CD14-positive monocyte (primary cell): ENCODE measurements around the gene NRN1. TPM values are rescaled to one million over a fixed set of nuclear protein-coding genes. Genes with fewer than 3 reads are reported as not detected.
A peak's percentile ranks its signal among the peaks of the same experiment; 100 is the strongest.

Source experiments
- DNase-seq, 3 donors: peaks; one replicate each; pipeline ENCODE4 v3.0.0-alpha.2; 2011 to 2022
- H2AFZ ChIP-seq: 2 replicates; pipeline ENCODE4 v1.6.0; 2012; ENCODE audit warnings: mild to moderate bottlenecking, low read depth, low read length, inconsistent platforms; ENCODE audit not compliant: insufficient read depth, poor library complexity, severe bottlenecking
- H3K27ac ChIP-seq, 2 donors: 1 replicate in 1 of 2; 2 replicates in 1 of 2; pipeline ENCODE4 v1.5.1; 2012 to 2013; ENCODE audit warnings: low read length in 2 of 2, control low read depth in 1 of 2, inconsistent platforms in 1 of 2, low read depth in 1 of 2, mild to moderate bottlenecking in 1 of 2
- H3K27me3 ChIP-seq, 2 donors: one replicate each; pipeline versions ENCODE4 v1.6.0 to v1.6.1; 2011 to 2013; ENCODE audit warnings: low read length in 2 of 2; ENCODE audit not compliant: control insufficient read depth in 2 of 2, insufficient read depth in 2 of 2
- H3K36me3 ChIP-seq, 2 donors: replicated peaks in 1 of 2; 1 replicate in 1 of 2; 2 replicates in 1 of 2; pipeline versions ENCODE4 v1.5.1 to v1.6.1; 2012 to 2013; ENCODE audit warnings: low read length in 2 of 2, control low read depth in 1 of 2, inconsistent platforms in 1 of 2, mild to moderate bottlenecking in 1 of 2; ENCODE audit not compliant: insufficient read depth in 2 of 2, control insufficient read depth in 1 of 2
- H3K4me1 ChIP-seq, 2 donors: 1 replicate in 1 of 2; 2 replicates in 1 of 2; pipeline versions ENCODE4 v1.5.1 to v1.6.1; 2012 to 2013; ENCODE audit warnings: low read length in 2 of 2, control low read depth in 1 of 2, inconsistent platforms in 1 of 2, mild to moderate bottlenecking in 1 of 2, moderate library complexity in 1 of 2; ENCODE audit not compliant: insufficient read depth in 2 of 2, control insufficient read depth in 1 of 2
- H3K4me2 ChIP-seq: replicated peaks from 2 replicates; pipeline ENCODE3; 2012; ENCODE audit warnings: low read length, moderate library complexity, mild to moderate bottlenecking; ENCODE audit not compliant: poor library complexity, severe bottlenecking; ENCODE audit errors: extremely low read depth
- H3K4me3 ChIP-seq, 3 experiments: fragments of 200-600 bp in 1 of 3; sonication (generic) in 1 of 3; replicated peaks in 1 of 3; 1 replicate in 2 of 3; 2 replicates in 1 of 3; pipeline ENCODE4 v1.5.1; 2011 to 2013; ENCODE audit warnings: low read length in 3 of 3, mild to moderate bottlenecking in 3 of 3, control low read depth in 2 of 3, low read depth in 2 of 3, inconsistent platforms in 1 of 3, moderate library complexity in 1 of 3
- H3K79me2 ChIP-seq: 2 replicates; pipeline ENCODE4 v1.6.0; 2012; ENCODE audit warnings: mild to moderate bottlenecking, control low read depth, inconsistent platforms, low read length, moderate library complexity; ENCODE audit not compliant: insufficient read depth
- H3K9ac ChIP-seq: 2 replicates; pipeline ENCODE4 v1.6.0; 2017; ENCODE audit warnings: low read length, mild to moderate bottlenecking; ENCODE audit not compliant: insufficient read depth, poor library complexity, severe bottlenecking
- H3K9me3 ChIP-seq, 2 donors: replicated peaks in 1 of 2; 1 replicate in 1 of 2; 2 replicates in 1 of 2; pipeline versions ENCODE4 v1.5.1 to v1.6.1; 2012 to 2013; ENCODE audit warnings: low read length in 2 of 2, control low read depth in 1 of 2; ENCODE audit not compliant: control insufficient read depth in 1 of 2, insufficient read depth in 1 of 2
- H4K20me1 ChIP-seq: 2 replicates; pipeline ENCODE4 v1.6.0; 2012; ENCODE audit warnings: mild to moderate bottlenecking, low read length, control low read depth, moderate library complexity; ENCODE audit not compliant: insufficient read depth
- H3K27ac Mint-ChIP-seq, 7 donors: one replicate each; pipeline ENCODE4 v1.8.0; 2020; ENCODE audit warnings: mild to moderate bottlenecking in 7 of 7, mixed read lengths in 7 of 7, moderate library complexity in 6 of 7, inconsistent platforms in 2 of 7
- H3K27me3 Mint-ChIP-seq, 3 donors: one replicate each; pipeline ENCODE4 v1.8.0; 2021 to 2022; ENCODE audit warnings: low read depth in 3 of 3, mild to moderate bottlenecking in 3 of 3, mixed read lengths in 3 of 3, moderate library complexity in 3 of 3, inconsistent platforms in 1 of 3
- H3K36me3 Mint-ChIP-seq, 2 donors: one replicate each; pipeline ENCODE4 v1.8.0; 2020; ENCODE audit warnings: mixed read lengths in 2 of 2, inconsistent platforms in 1 of 2, mild to moderate bottlenecking in 1 of 2
- H3K4me1 Mint-ChIP-seq: one replicate; pipeline ENCODE4 v1.8.0; 2020; ENCODE audit warnings: mild to moderate bottlenecking, mixed read lengths
- H3K4me3 Mint-ChIP-seq, 2 donors: one replicate each; pipeline ENCODE4 v1.8.0; 2020; ENCODE audit warnings: mild to moderate bottlenecking in 2 of 2, mixed read lengths in 2 of 2, moderate library complexity in 1 of 2
- H3K9me3 Mint-ChIP-seq, 7 donors: one replicate each; pipeline ENCODE4 v1.8.0; 2020 to 2022; ENCODE audit warnings: mixed read lengths in 7 of 7, mild to moderate bottlenecking in 6 of 7, moderate library complexity in 6 of 7, inconsistent platforms in 2 of 7
- CTCF ChIP-seq: fragments of 200-600 bp; IDR thresholded peaks from one replicate; pipeline ENCODE4 v1.8.0; 2022; ENCODE audit warnings: antibody characterized with exemption, mild to moderate bottlenecking
- WGBS: methylation state at CpG from one replicate; pipeline ENCODE4 v1.1.5; 2013; ENCODE audit warnings: missing lambda C conversion rate; ENCODE audit not compliant: insufficient coverage; 5-methylcytosine and 5-hydroxymethylcytosine counted together
- intact Hi-C, 2 donors: fragments of 100-400 bp; cut with micrococcal nuclease; formaldehyde crosslinking; loops; one replicate each; pipeline versions ENCODE4 v1.15.0 to v1.15.1; 2023
- polyA plus RNA-seq, 3 donors: library from polyadenylated mRNA; depleted of rRNA in 1 of 3; unstranded in 2 of 3; stranded (reverse) in 1 of 3; fragments of 300-500 nt in 2 of 3; fragments of >200 nt in 1 of 3; fragmentation: Illumina TruSeq in 2 of 3; gene quantifications; 1 replicate in 2 of 3; 2 replicates in 1 of 3; pipeline ENCODE4 v1.2.3, GENCODE V29; 2012 to 2021

Gene NRN1
- polyA plus RNA-seq, 3 donors = 0.08 TPM; not detected in 2

GRCh38 chr6:6037179-6037578 lies 30.5 kb upstream of the NRN1 start:
- no CpG with 5 or more reads among the region's 4 CpGs for WGBS
- Histone ChIP-seq H3K27me3 (peaks cover 15 to 22% of the 10 kb centered on the region in 2 donors), H3K9ac (no peak overlapping the region), H3K9me3 (no peaks in the 10 kb centered on the region), H3K4me2 (no peak overlapping the region), H3K4me3 (no peak overlapping the region), H4K20me1 (no peaks in the 10 kb centered on the region), H3K4me1 (no peaks in the 10 kb centered on the region), H3K36me3 (no peaks in the 10 kb centered on the region), H3K79me2 (no peaks in the 10 kb centered on the region), H2AFZ (no peak overlapping the region), H3K27ac (no peak overlapping the region)
- Mint-ChIP-seq H3K4me3 (no peak overlapping the region), H3K9me3 (peaks cover 0 to 7% (median 0%) of the 10 kb centered on the region in 7 donors), H3K4me1 (no peaks in the 10 kb centered on the region), H3K27ac (no peak overlapping the region), H3K27me3 (peaks cover 10 to 32% (median 28%) of the 10 kb centered on the region in 3 donors), H3K36me3 (no peaks in the 10 kb centered on the region)
- DNase-seq = no peak
- TF ChIP-seq CTCF = no peak
- intact Hi-C loops = no loop called here

GRCh38 chr6:6033858-6034257 lies 27.1 kb upstream of the NRN1 start:
- Mint-ChIP-seq H3K36me3 (no peaks in the 10 kb centered on the region), H3K27me3 (peaks cover 3 to 15% (median 11%) of the 10 kb centered on the region in 3 donors)

More at GRCh38 chr6:6033858-6034257, 27.1 kb upstream of the NRN1 start:
- TF ChIP-seq CTCF = no peak
- no peak overlapping the region for H3K4me2 ChIP-seq
- H3K4me1 ChIP-seq = no peaks in the 10 kb centered on the region
- no peak for DNase-seq
- no peaks in the 10 kb centered on the region for H3K36me3 ChIP-seq
- Mint-ChIP-seq H3K4me1 (no peaks in the 10 kb centered on the region), H3K9me3 (peaks cover 0 to 4% (median 0%) of the 10 kb centered on the region in 7 donors), H3K4me3 (no peak overlapping the region), H3K27ac (peak overlapping the region in 1 of 7 donors; percentile 42)
- H3K27ac ChIP-seq = no peak overlapping the region
- H3K27me3 ChIP-seq = peaks cover 0 to 2% of the 10 kb centered on the region in 2 donors
- no CpG with 5 or more reads among the region's 4 CpGs for WGBS
- H3K79me2 ChIP-seq = no peaks in the 10 kb centered on the region
- H3K9ac ChIP-seq = no peak overlapping the region
- H3K9me3 ChIP-seq = no peaks in the 10 kb centered on the region
- intact Hi-C loops = no loop called here
- H4K20me1 ChIP-seq = no peaks in the 10 kb centered on the region
- H3K4me3 ChIP-seq = no peak overlapping the region
- H2AFZ ChIP-seq = no peak overlapping the region
